Fibroblast of the aortic adventitia (primary cell): ENCODE measurements around the gene C4orf46. TPM values are rescaled to one million over a fixed set of nuclear protein-coding genes. Genes with fewer than 3 reads are reported as not detected.
"Not testable (repeated sequence)": the region's sequence is repeated elsewhere in the genome, so short reads cannot be mapped to it uniquely, and the experiment has no call there.

Experiments
- DNase-seq: peaks from one replicate; pipeline ENCODE4 v3.0.0-alpha.2; 2010; ENCODE audit warnings: low read depth
- H3K4me3 ChIP-seq: 2 replicates; pipeline ENCODE4 v1.5.1; 2011; ENCODE audit warnings: low read depth, mild to moderate bottlenecking, control low read depth, low read length, moderate library complexity
- CTCF ChIP-seq: IDR thresholded peaks from 2 replicates; pipeline ENCODE4 v1.5.1; 2011; ENCODE audit warnings: mild to moderate bottlenecking, low read length, control low read depth, inconsistent platforms; ENCODE audit not compliant: insufficient read depth
- total RNA-seq: library from RNA; depleted of rRNA; stranded (reverse); fragments of >200 nt; gene quantifications from 2 replicates; pipeline ENCODE4 v1.2.3, GENCODE V29; 2012; ENCODE audit warnings: low replicate concordance

Gene C4orf46
- total RNA-seq, 1 donor: 63.4 TPM

- no peak for TF ChIP-seq CTCF
- peak overlapping the region; percentile 94 for H3K4me3 ChIP-seq
- peak; percentile 96 for DNase-seq
Observed at GRCh38 chr4:158670975-158671664, 567 bp downstream of the C4orf46 start.

GRCh38 chr4:158669310-158669709, 2.4 kb downstream of the C4orf46 start:
- no peak for TF ChIP-seq CTCF
- no peak for DNase-seq
- H3K4me3 ChIP-seq: no peak overlapping the region

GRCh38 chr4:158667651-158668198, 4.0 kb downstream of the C4orf46 start:
- no peak overlapping the region for H3K4me3 ChIP-seq
- TF ChIP-seq CTCF: peak; percentile 51
- DNase-seq: peak; percentile 7

- DNase-seq: no peak
- TF ChIP-seq CTCF: no peak
- H3K4me3 ChIP-seq: no peak overlapping the region
Observed at GRCh38 chr4:158666892-158667291, 4.8 kb downstream of the C4orf46 start.

GRCh38 chr4:158664806-158665205, 6.9 kb downstream of the C4orf46 start:
- no peak overlapping the region for H3K4me3 ChIP-seq
- no peak for DNase-seq
- TF ChIP-seq CTCF: no peak

GRCh38 chr4:158663707-158664625, 7.7 kb downstream of the C4orf46 start:
- peak; percentile 47 for DNase-seq
- H3K4me3 ChIP-seq: not testable (repeated sequence)

- not testable (repeated sequence) for DNase-seq
Observed at GRCh38 chr4:158663255-158663654, 8.4 kb downstream of the C4orf46 start.

More at GRCh38 chr4:158663255-158663654, 8.4 kb downstream of the C4orf46 start:
- not testable (repeated sequence) for H3K4me3 ChIP-seq
